ENCODE data around the gene LEFTY1.

LEFTY1 gene

DNA sequence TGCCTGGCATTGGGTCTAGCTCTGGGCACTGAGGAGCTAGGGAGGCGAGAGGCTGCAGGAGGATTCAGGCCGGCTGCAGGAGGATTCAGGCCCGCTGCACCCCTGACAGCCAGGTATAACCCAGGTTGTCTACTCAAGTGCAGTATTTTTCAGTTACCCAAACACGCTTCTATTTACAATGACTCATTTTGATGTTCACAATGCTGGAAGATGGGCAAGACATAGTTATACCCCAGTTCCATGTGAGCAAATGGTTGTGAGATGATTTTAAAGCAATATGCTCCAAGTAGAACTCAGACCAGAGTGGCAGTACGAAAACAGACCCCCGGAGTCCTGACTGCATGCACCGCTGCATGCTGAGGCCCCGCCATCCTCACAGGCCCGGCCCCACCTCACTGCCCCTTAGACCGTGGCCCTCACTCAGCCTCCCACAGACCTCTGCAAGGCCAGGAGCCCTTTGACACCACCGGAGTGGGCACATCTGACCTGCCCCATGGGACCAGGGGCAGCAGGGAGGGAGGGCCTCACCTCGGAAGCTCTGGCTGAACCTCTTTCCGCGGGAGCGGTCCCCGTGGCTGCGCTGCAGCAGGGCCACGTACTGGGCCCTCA lies 553 bp downstream of the LEFTY1 start:
- TF ChIP-seq, protein P1, sequence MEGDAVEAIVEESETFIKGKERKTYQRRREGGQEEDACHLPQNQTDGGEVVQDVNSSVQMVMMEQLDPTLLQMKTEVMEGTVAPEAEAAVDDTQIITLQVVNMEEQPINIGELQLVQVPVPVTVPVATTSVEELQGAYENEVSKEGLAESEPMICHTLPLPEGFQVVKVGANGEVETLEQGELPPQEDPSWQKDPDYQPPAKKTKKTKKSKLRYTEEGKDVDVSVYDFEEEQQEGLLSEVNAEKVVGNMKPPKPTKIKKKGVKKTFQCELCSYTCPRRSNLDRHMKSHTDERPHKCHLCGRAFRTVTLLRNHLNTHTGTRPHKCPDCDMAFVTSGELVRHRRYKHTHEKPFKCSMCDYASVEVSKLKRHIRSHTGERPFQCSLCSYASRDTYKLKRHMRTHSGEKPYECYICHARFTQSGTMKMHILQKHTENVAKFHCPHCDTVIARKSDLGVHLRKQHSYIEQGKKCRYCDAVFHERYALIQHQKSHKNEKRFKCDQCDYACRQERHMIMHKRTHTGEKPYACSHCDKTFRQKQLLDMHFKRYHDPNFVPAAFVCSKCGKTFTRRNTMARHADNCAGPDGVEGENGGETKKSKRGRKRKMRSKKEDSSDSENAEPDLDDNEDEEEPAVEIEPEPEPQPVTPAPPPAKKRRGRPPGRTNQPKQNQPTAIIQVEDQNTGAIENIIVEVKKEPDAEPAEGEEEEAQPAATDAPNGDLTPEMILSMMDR (IDR thresholded peaks at IDR 0.05): no peak

DNA sequence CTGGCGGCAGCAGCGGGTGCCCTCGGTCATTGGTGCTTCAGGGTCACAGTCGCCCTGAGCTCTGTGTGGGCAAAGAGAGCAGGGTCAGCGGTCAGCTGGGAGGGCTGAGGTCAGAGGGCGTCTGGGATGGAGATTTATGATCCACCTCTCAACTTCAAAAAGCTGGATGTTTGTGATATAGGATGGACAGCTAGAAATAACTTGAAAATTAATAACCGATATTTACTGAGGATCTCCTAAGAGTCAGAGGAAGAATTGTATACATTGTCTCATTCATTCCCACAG lies 2.0 kb downstream of the LEFTY1 start:
- TF ChIP-seq, protein P1 (IDR thresholded peaks at IDR 0.05): no peak

DNA sequence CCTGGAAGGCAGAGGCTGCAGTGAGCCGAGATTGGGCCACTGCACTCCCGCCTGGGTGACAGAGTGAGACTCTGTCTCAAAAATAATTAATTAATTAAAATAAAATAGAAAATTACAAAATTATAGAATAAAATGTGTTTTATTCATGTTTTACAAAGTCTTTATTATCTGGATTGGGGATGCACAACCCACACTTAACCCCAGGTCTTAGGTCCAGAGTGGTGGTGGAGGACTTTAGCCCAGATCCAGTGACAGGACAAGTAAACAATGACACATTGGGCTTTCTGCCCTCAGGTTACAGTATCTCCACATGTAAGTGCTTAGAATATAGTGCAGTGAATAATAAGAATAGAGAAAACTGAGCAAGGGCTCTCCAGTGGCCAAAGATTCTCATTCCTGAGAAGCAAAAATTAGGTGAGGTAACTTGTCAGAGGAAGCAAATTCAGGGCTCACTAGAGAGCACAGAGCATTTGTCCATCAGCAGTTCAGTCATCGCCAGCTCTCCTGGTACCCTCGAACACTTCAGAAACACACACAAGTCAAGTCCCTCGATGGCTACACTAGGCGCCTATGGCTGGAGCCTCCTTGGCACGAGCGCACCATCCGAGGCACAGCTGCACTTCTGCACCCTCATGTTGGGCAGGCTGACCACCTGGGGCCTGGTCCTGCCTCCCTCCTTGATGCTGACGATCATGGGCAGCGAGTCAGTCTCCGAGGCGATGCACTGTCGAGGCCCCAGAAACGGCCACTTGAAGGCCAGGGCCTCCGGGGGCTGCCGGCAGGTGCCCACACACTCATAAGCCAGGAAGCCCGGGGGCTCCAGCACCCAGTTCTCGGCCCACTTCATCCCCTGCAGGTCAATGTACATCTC lies 2.6 kb downstream of the LEFTY1 start:
- TF ChIP-seq, protein P1 (IDR thresholded peaks at IDR 0.05): no peak

DNA sequence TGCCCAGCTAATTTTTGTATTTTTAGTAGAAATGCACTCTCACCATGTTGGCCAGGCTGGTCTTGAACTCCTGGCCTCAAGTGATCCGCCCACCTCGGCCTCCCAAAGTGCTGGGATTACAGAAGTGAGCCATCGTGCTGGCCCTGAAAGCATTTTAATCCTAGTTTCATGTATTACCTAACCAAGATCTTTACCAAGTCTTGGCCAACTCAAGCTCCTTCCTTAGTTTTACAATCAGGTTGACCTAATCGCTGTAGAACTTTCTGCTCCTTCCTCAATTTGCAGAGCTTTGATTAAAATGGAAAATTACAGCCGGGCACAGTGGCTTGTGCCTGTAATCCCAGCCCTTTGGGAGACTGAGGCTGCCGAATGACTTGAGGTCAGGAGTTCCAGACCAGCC lies 3.6 kb downstream of the LEFTY1 start:
- TF ChIP-seq, protein P1 (IDR thresholded peaks at IDR 0.05): no peak

DNA sequence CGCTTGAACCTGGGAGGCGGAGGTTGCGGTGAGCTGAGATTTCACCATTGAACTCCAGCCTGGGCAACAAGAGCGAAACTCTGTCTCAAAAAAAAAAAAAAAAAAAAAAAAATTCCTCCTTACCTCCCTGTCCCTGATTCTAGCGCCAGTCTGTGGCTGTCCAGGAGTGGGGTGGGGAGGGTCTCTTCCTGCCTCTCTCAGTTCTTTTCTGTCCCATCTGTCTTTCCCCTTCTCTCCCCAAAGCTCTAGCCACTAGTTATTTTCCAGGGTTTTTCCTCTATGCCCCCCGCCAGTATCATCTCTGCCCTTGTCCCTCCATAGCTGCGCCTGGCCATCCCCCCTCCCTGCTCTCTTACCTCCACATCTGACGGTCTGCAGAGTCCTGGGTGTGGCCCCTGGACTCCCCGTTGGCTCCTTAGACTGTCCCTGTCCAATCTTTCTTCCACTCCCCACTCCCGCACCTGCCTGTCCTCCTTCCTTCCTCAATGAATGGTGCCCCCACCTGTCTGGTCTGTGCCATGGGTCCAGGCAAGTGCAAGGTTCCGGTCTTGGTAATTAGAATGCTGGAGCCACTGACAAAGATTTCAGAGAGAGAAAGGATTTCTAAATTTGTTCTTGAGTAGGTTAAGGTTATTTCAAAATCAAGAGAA lies 5.2 kb downstream of the LEFTY1 start:
- TF ChIP-seq, protein P1 (IDR thresholded peaks at IDR 0.05): no peak

DNA sequence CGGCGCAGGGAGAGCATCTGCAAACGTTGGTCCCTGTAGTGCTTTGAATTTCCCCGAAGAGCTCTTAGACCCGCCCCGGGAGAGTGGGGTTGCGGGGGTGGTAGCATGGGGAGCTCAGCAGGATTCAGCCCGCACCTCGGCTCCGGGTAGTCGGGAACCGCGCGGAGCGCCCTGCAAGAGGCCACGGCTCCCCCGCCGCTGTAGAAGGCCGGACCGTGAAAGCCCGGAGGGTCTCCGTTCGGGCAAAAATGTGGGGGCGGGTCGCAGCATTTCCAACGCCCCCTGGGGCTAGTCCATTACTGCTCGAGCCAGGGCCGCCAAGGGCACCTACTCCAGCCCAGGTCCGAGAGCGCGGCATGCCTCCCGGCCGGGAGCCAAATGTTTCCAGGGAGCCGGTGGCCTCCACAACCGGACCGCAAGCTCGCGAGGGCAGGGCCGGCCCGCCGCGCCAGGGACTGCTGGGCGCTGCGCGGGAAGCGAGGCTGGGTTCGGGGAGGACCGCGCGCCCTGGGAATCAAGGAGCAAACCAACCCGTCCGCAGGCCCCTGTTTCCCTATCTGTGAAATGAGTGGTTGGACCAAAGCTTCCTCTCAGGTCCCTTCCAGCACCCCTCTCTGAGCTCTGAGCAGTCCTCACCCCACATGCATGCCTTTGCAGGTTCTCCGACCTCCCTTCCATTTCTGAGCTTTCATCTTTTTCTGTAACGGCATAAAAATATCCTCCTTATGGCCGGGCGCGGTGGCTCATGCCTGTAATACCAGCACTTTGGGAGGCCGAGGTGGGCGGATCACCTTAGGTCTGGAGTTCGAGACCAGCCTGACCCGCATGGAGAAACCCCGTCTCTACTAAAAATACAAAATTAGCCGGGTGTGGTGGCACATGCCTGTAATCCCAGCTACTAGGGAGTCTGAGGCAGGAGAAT lies 6.0 kb downstream of the LEFTY1 start:
- TF ChIP-seq, protein P1 (IDR thresholded peaks at IDR 0.05): no peak
